Activated CD4-positive, alpha-beta T cell treated with anti-CD3 and anti-CD28 coated beads, Interleukin-10, Interleukin-2, amounts not matched to agents 100 ng/mL and 50 ng/mL, durations not matched to agents 16 hours and 8 hours (primary cell): ENCODE data around the gene VWA1.
"Not testable (repeated sequence)": the region's sequence is repeated elsewhere in the genome, so short reads cannot be mapped to it uniquely, and the experiment has no call there.

Source experiments
- DNase-seq: peaks from one replicate; pipeline ENCODE4 v3.0.0-alpha.2; 2020

The VWA1 gene

DNA sequence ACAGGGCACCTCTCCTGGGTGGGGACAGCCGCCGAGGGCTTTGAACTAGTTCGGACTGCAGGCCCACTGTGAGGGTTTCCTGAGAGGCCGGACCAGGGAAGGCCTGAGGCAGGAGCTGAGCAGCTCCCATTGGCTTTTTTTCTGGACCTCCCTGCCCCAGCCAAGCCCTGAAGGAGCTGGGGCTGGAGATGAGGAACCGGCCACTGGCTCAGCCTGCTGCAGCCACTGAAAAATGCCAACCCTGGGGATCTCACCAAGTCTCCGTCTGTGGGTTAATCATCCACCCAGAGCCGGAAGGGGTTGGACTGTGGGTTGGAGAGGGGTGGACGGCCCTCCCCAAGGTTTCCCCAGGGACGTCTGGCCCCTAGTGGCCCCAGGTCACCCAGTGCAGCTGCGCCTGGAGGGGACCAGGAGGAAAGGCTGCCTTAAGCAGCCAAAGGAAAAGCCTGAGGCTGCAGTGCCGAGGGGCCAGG lies 2.5 kb downstream of the VWA1 start:
- no peak for DNase-seq

DNA sequence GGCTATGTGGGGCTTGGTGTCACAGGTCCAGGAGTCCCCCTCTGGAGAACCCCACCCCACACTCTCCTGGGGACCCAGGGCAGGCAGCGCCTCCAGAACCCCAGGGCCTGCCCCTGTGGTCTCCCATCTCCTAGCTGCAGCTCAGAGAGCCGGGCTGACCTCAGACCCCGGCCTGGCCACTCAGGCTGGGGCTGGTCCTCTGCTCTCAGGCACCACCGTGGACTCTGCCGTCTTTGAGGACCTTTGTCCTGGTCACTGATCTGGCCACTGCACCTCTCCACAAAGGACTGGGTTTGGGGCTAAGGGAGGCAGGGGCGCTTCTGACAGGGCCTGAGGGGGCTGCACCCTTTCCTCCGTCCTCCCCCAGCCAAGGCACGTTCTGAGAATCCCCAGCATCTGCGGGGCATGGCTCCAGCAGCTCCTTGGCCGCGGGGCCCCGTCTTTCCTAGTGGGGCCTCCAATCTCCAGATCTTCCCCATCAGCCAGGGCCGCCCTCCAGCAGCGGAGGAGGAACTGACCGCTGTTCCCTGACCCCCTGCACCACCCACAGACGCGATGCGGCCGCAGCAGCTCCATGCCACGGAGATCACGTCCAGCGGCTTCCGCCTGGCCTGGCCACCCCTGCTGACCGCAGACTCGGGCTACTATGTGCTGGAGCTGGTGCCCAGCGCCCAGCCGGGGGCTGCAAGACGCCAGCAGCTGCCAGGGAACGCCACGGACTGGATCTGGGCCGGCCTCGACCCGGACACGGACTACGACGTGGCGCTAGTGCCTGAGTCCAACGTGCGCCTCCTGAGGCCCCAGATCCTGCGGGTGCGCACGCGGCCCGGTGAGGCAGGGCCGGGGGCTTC lies 3.3 kb downstream of the VWA1 start:
- DNase-seq = no peak

DNA sequence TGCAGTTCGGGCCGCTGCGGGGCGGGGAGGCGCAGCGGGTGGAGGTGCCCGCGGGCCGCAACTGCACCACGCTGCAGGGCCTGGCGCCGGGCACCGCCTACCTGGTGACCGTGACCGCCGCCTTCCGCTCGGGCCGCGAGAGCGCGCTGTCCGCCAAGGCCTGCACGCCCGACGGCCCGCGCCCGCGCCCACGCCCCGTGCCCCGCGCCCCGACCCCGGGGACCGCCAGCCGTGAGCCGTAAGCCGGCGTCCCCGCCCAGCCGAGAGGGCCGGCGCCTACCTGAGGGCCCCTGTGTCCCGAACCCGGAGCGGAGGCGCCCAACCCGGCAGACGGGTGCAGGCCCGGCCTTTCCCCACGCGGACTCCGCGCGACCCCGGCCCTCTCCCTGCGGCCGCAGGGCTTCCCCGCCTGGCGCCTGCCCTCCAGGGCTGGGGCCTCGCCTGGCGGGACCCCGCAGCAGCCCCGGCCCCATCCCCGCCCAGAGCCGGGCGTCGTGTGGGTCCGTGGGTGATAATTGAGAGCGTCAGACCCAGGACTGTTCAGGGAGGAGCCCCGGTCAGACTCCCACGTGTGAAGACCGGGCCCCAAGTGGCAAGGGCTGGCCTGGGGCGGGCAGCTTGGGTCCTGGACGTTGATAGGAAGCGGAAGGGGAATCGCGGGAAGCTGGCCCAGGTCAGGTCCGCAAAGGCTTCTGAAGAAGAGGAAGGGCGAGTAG lies 4.2 kb downstream of the VWA1 start:
- no peak for DNase-seq

DNA sequence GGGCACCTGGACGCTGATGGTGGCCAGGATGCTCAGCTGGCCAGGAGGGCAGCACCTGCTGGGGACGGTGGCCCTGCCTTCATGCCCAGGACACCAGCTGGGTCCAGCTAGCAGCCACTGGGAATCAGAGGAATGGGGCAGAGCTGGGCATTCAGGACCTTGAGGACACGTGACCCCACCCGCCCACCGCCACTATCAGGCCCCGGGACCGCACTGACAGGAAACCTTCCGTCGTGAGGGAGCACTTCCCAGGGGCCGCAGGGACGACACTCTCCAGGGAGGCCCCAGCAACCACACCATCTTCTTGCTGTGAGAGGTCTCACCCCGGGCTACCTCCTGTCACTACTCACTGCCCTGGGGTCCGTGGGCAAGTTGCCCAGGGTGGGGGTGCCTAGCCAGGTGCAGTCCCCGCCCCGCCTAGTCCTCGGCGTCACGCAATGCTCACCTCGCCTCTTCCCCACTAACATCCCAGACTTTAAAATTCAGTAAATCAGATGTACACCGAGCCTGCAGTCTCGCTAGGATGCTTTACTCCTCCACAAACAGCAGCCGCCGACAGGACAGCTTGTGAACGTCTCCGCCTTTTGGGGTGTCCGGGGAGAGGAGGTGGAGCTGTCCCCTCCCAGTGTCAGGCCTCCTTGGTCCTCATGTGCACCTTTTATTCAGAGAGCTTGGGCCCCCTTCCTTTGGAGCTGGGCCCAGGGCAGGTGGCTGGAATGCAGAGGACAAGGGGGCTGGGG lies 4.9 kb downstream of the VWA1 start:
- DNase-seq = no peak

DNA sequence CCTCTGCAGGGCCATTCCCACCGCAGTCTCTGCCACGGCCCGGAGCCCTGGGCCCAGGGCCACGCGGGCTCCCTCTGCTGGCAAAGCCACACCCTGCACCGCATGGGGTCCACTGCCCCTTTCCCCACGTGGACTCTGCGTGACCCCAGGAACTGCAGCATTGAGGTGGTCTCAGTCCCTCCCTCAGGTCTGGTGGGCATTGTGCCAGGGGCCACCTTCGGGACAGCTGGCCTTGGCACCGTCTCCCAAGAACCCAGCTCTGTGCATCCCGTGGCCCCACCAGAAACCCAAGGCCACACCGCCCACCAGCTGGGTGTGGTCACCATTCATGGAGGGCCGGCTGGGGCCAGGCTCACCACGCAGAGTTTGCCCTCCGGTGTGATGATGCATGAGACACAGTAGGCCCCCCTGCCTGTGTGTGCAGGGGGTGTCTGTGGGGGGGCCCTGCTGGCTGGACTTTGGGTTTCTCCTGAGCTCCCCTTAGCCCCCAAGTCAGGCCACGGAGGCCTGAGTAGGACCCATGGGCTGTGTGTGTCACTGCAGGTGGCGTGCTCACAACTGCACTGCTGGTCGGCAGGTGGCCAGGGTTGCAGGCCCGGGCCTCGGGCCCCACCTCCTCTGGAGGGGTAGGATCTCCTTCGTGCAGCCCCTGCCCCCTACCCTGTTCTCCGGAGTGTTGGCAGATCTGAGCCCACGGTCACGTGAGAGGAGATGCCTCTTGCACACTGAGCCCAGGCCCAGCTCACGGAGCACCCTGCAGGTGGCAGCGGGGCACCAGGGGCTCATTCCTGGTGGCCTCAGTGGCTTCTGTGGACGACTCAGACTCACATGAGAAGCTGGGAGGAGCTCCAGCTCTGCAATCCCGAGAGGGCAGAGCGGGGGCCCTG lies 5.8 kb downstream of the VWA1 start:
- peak; percentile 62 for DNase-seq

DNA sequence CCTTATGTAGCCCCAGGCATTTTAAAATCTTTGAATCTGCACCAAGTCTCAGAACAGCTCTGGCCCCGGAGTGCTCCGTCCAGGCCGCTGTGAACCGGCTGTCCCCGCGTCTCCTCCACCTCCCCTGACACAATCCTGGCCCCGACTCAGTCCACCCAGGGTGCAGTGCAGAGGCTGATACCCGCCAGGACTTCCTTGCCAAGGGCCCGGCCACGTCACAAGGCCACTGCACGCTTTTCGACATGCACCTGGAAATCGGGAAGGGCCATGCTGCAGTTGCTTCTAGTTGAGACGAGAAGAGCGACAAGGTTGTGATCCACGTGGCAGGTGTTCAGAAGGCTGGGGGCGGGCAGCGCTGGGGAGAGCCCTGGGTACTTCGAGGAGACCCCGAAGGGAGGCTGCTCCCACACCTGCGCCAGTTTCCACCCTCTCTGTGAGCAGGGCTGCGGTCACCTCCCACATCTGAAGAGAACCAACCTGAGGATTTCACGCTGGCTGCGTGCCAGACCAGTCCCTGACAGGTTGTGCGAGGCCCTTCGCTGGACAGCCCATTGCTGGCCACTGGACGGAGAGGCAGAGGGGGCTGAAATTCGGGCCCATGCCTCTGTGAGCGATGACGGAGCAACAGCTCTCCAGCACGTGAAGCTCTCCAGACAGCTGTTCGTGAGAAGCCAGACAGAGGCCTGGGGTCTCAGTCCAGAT lies 6.7 kb downstream of the VWA1 start:
- DNase-seq = no peak

DNA sequence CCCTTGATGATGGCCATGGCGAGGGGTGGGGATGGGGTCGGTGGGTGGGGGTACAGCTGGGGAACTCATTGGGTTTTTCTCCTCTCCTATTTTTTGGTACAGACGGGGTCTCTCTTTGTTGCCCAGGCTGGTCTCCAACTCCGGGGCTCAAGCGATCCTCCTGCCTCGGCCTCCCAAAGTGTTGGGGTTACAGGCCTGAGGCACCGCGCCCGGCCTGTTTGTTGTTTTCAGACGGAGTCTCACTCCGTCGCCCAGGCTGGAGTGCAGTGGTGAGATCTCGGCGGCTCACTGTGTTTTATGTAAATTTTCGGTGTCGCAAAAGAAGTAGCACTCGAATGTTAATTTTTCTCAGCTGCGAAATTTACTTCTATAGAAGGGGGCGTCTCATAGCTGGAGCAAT lies 11.1 kb downstream of the VWA1 start:
- not testable (repeated sequence) for DNase-seq

DNA sequence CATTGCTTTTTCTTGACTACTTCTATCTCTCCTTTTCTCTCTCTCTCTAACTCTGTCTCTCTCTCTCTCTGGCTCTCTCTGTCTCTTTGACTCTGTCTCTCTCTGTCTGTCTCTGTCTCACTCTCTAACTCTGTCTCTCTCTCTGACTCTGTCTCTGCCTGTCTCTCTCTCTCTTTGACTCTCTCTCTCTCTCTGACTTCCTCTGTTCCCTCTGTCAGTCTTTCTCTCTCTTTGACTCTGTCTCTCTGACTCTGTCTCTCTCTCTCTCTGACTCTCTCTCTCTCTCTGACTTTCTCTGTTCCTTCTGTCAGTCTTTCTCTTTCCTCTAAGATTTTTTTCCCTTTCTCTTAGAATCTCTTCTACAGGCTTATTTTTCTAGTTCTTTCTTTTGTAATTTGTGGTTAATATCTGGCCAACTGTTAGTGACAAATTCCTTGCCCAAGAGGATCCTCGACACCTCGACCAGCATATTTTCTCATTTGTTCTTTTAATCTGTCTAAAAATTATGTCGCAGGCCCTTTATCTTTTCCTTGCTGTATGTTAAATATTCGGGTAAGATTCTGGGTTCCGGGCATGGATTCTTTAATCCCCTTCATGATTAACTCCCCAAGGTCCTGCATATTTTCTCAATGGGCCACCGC lies 13.7 kb downstream of the VWA1 start, which contains the start of gene ATAD3C:
TSS of gene ATAD3C (plus strand) at position 591 of the 641 bp plus-strand sequence. CDS start 995 bp downstream, outside the sequence.
- DNase-seq = no peak

DNA sequence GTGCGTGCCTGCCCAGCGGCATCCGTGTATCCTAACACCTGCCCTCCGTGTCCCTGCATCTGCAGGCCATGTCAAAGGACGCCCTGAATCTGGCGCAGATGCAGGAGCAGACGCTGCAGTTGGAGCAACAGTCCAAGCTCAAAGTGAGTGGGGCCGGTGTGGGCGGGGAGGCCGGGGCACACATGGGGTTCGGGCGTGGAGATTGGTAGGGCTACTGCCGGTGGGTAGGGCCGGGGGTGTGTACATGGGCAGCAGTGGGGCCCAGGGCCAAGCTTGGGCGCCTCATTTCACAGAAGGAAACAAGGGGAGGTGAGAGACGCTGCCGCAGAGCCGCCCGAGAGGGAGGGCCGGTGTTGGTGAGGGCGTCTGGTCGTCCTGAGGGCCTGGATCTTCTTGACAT lies 15.1 kb downstream of the VWA1 start:
- not testable (repeated sequence) for DNase-seq

DNA sequence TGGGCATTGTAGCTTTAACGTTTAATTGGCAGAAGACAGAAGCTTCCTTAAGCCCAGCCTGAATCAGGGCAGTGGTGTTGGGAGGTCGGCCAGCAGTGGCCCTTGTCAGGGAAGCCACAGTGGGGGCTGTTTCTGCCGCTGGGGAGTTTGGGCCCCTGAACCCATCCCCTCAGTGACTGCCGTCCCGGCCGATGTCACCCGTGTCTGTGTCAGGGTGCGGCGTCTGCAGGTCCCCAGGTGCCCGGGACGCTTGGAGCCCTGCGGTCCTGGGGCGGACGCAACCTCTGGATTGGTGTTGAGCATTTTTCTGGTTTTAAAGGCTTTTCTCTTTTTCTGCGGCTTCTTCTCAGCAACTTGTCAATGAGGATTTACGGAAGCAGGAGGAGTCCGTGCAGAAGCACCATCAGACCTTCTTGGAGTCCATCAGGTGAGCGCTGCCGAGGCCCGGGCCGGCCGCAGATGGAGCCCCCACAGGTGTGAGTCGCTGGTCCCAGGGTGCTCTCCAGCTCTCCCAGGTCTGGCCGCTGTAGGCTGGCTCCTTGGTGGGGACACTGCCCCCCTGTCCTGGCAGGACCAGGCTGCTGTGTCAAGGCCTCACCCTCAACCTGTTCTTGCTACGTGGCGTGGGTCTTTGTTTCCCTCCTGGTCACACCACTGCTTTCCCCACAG lies 16.3 kb downstream of the VWA1 start:
- DNase-seq = no peak

DNA sequence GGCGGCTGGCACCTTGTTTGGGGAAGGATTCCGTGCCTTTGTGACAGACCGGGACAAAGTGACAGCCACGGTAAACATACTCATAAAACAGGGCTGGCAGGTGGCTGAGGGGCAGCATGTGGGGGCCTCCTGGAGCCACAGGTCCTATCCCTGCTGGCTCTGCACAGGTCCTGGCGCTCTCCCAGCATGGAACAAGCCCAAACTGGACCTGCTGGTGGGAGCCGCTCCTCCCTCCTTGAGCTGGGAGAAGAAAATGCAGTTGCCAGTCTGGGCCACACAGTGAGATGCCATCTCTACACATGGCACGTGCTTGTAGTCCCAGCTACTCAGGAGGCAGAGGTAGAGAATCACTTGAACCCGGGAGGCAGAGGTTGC lies 16.9 kb downstream of the VWA1 start:
- DNase-seq = not testable (repeated sequence)

DNA sequence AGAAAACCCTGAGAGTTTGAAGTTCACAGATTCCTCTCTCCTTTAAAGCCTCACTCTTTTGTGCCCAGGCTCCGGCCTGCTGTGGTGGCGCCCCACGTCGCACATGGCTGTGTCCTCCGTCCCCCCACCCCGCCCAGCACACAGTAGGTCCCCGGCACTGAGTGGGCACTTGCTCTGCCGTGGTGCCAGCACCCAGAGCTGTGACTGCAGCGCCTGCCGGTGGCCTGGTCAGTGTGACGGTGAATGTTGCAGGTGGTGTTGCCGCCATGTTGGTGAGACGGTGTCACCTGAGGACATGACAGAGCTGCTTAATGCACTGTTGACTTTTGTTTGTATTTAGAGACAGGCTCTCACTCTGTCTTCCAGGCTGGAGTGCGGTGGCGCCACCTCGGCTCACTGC lies 17.4 kb downstream of the VWA1 start:
- no peak for DNase-seq

DNA sequence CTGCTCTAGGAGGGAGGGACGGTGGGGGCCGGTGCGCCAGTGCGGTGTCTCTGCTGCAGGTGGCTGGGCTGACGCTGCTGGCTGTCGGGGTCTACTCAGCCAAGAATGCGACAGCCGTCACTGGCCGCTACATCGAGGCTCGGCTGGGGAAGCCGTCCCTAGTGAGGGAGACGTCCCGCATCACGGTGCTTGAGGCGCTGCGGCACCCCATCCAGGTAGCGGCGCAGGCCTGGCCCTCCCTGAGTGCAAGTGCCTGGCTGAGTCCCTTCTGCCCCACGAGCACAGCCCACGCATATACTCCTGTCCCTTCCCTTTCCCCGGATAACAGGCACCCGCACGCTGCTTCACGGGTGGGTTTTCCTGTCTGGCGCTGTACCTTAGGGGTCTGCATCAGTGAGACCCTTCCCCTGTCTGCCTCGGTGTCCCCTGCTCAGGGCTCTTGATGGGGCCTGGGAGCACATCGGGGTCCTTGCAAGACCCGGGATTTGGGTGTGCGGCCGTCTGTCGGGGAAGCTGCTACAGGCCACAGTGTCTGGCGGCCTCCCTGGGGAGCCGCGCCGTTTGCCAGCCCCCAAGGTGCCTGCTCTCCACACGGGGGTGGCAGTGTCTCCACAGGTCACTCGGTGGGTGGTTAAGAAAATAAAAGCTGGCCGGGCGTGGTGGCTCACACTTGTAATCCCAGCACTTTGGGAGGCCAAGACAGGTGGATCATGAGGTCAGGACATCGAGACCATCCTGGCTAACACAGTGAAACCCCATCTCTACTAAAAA lies 19.0 kb downstream of the VWA1 start:
- DNase-seq = not testable (repeated sequence)

DNA sequence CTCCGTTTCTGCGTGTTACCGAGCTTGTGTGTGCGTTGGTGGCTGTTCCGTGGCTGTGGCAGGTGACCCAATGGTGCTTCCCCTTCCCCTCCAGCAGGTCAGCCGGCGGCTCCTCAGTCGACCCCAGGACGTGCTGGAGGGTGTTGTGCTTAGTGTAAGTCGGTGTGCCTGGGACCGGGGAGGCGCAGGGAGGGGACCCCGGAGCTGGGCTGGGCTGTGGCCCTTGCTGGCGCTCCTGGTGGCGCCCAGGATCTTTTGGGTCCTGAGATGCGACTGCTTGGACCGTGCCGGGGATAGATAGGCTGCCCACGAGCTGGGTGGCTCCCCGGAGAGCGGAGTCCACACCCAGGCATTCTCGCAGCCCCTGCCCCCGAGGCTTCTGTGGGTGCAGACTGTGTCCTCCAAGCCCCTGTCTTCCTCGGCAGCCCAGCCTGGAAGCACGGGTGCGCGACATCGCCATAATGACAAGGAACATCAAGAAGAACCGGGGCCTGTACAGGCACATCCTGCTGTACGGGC lies 19.9 kb downstream of the VWA1 start:
- DNase-seq = no peak

DNA sequence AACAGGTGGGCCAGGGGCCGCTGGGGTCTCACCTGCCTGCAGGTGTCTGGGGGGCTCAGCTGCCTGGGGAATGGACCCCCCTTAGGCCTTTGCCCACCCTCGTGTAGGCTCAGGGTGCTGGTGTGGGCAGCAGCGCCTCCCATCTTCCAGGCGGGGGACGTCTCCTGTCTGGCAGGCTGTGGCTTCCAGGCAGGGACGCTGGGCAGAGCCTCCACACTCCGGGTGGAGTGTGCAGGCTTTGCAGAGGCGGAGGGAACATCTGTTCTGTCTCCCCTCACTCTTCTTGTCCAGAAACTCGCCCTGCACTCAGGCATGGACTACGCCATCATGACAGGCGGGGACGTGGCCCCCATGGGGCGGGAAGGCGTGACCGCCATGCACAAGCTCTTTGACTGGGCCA lies 20.4 kb downstream of the VWA1 start:
- not testable (repeated sequence) for DNase-seq

DNA sequence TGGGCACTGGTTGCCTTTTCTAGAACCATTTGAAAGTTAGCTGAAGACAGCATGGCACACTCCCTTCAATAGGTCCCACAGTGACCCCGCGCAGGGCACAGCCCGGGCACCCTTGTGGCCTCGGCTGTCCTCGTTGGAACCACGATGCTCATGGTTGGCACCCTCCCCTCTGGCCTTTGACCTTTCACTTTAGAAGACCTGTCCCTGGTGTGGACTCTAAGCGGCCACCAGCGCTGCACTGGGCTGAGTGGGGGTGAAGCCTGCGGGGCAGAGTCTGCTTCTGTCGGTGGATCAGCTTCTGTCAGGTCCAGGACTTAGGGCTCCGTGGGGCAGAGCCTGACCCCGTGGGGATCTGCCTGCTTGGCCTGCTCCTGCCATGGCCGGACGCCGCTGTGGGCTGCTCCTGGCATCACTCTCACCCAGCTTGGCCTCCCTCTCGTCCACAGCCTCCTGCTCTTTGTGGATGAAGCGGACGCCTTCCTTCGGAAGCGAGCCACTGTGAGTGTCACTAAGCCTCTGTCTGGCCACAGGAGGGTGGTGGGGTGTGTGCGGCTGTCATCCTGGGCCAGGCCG lies 21.3 kb downstream of the VWA1 start:
- not testable (repeated sequence) for DNase-seq

DNA sequence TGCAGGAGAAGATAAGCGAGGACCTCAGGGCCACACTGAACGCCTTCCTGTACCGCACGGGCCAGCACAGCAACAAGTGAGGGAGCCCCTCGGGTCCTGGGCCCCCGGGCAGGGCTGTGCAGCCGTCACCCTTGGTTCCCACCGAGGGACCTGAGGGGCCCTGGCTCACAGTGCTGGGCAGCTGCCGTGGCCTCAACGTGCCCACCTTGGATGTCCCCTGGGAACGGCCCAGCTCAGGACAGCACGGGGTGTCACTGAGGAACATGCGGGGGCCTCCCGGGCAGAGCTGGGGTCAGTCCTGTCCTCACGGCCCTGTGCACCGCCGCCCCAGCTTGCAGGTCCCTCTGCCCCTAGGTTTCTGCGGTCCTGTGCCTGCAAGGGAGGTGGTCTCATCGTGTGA lies 23.7 kb downstream of the VWA1 start:
- not testable (repeated sequence) for DNase-seq

DNA sequence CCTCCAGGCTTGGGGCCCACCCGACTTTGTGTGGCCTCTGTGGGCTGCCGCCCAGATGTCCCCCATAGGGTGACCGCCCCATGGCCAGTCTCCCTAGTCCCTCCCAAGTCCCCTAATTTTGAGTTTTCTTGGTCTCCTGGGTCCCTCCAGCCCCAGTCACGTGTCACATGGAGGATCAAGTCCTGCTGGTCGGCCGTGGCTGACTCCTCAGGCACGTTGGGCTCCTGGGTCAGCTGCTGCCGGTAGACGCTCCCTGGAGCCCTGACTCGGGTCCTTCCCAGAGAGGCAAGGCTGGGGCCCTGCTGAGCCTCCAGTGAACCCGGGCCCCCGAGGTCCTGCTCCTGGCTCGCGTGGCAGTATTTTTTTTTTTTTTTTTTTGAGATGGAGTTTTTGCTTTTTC lies 24.2 kb downstream of the VWA1 start:
- not testable (repeated sequence) for DNase-seq

DNA sequence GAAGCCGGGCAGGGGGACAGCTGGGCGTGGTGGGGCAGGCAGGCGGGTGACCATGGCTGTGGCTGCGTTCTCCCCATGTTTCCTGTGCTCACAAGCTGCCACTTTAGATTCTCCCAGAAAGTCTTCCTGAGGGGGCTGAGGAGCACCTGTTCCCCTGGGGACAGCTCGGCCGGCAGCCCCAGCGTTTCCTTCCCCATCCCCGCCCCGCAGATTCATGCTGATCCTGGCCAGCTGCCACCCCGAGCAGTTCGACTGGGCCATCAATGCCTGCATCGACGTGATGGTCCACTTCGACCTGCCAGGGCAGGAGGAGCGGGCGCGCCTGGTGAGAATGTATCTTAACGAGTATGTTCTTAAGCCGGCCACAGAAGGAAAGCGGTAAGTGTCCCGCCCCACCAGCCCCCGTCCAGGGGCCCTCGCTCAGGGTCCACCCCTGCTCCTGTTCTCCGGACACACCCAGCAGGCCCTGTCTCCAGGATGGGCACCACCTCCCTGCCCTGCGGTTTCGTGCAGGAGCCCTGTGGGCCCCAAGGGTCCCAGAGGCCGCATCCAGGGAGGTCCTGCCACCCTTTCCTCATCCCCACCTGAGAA lies 25.1 kb downstream of the VWA1 start:
- no peak for DNase-seq
